CD4-positive, alpha-beta T cell treated with Interleukin-6 at 100 ng/mL for 8 hours (primary cell): Measurements from ENCODE around the gene ATP2B2.

Experiments used
- DNase-seq: peaks from one replicate; pipeline ENCODE4 v3.0.0-alpha.2; 2020; ENCODE audit warnings: mixed read lengths, low spot score

ATP2B2 gene

DNA sequence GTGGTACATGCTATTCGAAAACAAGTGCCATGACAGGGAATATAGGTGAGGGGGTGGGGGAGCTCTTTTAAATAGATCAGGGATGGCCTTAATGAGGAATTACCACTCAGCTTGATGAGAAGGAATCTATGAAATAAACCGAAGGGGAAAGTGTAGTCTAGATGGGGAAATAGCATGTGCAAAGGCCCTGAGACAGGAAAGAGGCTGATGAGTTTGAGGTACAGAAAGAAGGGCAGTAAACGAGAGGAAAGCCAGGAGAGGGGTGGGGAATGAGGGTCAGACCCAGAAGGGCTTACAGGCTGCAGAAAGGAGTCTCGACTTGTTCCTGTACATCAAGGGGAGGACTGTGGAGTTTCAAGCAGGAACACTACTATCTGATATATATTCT is 12.2 kb downstream of the ATP2B2 start:
- no peak for DNase-seq

DNA sequence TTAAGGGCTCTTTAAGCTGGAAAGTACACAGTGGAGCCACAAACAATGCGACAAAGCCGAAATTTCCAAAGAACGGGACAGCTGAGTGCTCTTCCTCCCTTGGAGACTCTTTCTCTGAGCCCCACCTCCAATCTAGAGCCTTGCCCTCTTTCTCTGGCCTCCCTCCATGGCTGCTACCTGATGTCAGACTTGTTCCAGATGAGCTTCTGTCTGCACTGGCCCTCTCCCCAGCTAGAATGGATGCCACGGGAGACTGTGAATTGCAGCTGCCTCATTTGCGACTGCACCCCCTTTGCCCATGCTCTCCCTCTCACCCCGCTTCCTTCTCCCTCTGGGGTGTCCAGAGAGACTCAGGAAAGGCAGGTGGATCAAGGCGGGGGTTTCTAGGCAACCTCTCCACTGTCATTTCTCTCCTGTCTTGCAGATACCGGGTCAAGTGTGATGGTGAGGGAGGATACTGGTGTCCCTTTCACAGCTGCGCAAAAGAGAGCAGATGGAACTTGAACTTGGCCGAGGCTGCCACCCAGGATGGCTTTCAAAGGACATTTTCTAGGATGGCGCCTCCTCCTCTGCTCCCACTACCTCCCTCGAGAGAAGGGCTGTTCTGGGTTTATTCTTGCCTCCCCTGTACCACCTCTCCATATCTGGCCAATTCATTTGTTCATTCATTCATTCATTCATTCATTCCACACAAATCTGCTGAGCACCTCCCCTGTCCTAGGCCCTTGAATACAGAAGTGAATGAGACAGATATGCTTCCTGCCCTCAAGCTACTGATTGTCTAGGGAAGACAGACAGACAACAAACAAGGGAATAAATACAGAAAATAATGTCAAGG is 12.8 kb downstream of the ATP2B2 start:
- no peak for DNase-seq

DNA sequence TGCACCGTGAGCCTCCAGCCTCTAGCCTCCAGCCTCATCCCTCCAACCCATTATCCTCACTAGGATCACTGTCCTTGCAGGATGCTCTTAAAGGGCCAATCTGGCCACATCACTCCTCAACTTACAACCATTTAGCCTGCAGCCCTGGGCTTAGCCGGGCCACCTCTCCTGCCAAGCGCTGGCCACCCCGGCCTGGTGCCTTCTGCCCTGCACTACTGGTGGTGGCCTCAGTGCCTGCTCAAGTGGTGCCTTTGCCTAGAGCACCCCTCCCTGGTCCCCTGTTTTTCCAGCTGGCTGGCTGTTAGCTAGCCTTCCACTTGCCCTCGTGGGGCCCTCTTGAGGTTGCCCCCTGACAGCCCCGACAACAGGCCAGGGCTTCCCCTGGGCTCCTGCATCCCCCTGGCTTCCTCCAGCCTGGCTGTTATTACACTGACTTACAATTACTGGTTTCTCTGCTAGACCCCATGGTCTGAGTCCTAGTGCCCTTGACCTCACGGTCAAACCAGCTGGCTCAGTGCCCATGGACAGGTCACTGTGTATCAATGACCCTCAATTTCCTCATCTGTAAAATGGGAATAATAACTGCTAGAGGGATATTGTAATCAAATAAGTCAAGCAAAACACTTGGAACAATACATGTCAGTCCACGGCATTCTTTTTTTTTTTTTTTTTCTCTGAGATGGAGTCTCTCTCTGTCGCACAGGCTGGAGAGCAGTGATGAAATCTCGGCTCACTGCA is 15.5 kb downstream of the ATP2B2 start:
- no peak for DNase-seq

DNA sequence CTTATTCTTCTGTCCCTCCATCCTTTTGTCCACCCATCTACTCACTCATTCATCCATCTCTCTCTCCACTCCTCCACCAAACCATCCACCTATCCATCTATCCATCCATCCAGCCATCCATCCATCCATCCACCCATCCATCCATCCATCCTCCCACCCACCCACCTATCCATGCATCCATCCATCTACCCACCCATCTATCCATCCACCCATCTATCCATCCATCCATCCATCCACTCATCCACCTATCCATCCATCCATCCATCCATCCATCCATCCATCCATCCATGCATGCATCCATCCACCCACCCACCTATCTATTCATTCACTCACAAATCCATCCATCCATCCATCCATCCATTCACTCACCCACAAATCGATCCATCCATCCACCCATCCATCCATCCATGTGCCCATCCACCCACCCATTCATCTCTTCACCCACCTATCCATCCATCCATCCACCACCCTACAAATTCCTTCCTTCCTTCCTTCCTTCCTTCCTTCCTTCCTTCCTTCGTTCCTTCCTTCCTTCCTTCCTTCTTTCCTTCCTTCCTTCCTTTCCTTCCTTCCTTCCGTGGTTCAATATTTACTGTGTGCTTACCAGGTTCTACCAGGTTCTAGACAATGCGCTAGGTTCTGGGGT is 17.3 kb downstream of the ATP2B2 start:
- DNase-seq: no peak

DNA sequence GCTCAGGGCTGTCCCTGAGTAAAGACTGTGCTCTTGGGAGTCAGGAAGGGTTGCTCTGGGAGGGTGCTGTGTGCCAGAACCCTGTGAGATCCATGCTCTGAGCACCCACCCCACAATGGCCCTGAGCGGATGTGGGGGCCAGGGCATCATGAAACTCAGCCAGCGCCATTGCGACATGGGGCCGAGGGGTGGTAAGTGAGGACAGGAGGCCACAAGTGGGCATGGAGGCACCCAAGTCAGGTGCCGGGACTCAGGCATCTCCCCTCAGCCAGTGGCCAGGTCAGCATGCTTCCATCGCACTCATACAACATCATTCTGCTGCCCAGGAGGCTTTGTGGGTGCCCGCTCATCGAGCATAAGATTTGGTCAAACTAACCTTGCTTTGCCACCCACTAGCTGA is 19.6 kb downstream of the ATP2B2 start:
- no peak for DNase-seq

DNA sequence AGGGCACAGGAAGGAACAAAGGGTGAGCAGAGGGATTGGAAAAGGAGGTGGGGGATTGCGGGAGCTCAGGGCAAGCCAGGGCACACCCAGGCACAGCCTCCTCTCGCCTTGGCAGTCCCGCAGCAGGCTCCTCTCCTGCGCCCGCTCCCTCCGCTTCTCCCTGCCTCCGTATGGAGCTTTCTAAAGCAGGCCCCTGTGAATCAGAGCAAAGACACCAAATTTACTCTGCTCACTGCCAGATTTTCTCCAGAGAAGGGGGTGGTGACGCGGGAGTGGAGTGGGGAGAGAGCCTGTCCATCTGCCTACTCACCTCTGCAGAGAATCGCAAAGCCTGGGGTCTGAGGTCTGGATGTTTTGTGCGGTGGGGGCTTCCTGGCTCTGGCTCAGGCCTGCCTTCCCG is 20.0 kb downstream of the ATP2B2 start:
- no peak for DNase-seq

DNA sequence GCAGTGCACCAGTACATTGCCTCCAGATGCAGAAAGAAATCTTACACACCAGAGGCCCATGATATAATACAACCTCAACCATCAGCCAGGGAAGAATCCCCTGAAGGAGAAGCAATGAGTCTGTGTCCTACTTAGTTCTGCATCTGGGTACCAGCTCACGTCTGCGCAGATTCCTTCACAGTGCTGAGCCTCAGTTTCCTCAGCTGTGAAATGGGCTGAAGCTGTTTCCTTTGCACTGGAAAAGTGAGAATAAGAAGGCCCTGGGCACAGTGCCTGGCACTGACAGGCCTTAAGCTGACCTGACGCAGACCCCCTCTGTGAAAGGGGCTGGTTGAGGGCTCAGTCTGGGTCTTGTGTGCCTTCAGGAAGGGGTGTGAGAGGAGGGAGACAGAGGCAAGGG is 20.7 kb downstream of the ATP2B2 start:
- no peak for DNase-seq

DNA sequence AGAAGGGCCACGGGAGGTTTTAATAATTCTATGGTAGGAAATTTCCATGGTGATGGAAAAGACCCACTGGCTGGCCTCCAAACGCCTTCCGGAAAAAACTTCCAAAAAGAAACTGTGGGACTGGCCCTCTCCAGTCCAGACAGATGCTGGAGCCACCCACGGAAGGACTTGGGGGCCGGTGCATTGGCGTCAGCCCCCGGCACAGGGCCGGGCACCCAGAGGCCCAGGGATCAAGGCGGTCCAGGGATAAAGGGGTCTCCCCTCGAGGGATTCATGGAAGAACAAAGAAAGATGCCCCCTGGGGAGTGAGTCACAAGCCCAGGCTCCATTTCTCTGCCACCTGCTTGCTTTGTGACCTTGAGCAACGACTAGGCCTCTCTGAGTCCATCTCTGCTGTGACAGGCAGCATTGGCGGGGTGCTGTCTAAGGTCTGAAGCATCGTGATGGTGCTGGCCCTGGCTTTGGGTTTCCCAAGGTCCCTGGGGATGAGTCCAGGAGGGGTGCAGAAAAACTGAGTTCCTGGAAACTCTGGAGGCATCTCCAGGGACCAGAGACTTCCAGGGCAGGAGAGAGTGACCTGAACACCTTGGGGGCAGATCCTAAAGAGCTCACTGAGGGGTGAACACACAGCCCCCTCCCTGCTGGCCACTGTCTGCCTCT is 21.6 kb downstream of the ATP2B2 start:
- DNase-seq: no peak

DNA sequence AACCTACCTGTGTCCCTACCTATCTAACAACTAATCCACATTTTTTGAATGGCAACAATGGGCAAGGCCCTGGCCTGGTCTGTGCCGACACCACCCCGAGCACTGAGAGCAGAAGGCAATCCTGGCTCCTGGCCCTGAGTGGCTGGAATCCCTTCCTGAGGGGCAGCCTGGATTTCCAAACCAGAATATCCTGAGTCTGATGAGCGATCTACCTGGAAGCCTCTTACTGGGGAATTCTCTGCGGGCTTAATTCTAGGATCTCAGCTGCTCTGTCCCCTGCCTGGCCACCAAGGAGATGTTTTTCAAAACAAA is 22.1 kb downstream of the ATP2B2 start:
- DNase-seq: no peak

DNA sequence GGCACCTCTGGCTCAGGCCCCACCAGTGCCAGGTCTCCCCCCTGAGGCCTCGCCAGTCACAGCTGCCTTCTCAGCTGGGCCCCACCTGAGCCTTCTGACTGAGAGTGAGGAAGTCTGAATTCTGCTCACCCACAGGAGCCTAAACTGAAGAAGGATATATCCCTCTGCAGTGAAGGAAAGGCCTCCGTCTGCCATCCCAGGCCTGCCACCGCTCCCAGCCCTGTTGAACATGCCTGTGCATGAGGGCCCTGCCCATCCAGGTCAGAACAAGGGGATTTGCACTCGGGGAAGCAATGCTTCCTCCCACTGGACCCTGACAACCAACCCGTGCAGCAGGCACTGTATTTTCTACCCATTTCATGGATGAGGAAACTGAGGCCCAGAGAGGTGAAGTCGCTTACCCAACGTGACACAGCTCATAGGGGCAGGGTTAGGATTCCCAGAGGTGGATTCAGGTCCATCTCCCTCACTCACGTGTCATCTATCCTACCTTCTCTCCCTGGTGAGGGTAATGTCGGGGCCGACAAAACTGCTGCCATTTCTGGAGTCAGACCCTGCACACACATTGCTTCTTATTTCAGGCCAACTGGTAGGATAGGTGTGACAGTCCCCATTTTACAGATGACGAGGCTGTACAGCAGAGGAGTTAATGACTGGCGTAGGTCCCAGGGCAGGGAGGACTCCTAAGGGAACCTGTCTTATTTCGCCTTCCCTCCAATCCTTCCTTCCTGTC is 22.6 kb downstream of the ATP2B2 start:
- DNase-seq: no peak

DNA sequence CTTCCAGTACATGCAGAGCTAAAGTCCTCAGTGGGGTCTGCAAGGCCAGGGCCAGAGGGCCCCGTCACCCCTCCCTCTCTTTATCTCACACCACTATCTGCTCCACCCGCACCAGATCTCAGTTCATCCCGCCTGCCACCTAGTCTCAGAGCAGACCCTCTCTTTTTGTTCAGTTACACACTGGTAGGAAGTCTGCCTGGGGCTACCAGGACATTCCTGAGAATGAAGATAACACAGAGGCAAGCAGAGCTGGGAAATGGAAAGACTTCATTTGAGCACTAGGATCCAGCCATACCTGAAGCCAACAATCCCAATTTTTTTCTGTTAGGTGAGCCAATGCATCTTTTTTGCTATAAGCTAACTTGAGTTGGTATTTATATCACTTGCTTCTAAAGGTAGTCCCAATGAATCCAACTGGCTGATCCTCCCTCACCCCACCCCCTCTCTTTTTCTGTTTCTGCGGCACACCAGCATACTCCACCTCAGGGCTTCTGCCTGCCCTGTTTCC is 24.5 kb downstream of the ATP2B2 start:
- DNase-seq: no peak

DNA sequence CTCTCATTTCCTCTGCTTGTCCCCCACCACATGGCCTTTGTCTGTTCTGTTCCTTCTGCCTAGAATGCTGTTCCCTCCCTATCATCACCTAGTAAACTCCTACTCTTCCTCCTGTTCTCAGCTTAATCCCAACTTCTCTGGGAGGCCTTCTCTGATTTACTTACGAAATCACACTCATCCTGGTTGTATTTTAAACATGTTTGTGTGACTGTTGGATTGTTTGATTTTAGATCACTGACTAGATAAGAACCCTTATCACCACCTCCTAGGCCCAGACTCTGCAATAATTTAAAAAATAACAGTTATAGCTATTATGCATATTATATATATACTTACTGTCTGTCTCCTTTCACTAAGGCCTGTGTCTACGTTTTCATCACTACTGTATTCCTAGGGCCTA is 26.1 kb downstream of the ATP2B2 start:
- DNase-seq: no peak

DNA sequence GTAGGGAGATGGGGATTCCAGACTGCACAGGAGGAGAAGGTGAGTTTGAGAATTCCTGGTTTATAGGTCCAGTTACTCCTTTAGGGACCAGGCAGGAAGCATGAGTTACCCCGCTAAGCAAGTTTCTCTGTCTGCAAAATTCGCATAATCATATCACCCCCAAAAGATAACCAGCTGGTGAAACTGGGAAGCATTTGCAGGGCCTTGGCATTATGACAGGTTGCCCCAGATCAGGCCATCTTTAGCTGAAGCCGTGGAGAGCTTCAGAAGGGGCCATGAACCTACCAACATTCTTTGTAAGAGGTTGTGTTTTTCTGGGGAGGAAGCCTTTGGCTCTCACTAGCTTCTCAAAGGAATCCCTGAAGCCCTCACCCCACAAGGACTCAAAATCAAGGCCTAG is 29.4 kb downstream of the ATP2B2 start:
- DNase-seq: no peak

DNA sequence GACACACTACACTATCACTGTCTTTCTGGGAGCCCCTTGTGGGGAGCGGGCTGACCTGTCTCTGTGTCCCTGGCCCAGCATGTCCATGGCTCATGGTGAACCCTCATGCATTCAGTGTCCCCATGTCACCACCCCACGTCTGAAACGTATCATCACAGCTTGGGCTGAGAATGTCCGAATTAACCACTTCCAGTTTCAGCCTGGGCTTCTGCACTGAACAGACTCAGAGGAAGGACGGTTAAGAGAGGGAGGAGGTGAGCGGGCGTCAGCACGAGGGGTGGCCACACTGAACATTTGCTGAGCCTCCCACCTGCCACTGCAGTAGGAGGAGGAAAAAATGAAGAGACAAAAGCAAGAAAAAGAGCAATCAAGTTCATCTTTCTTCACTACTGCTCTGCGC is 30.5 kb downstream of the ATP2B2 start:
- DNase-seq: no peak

DNA sequence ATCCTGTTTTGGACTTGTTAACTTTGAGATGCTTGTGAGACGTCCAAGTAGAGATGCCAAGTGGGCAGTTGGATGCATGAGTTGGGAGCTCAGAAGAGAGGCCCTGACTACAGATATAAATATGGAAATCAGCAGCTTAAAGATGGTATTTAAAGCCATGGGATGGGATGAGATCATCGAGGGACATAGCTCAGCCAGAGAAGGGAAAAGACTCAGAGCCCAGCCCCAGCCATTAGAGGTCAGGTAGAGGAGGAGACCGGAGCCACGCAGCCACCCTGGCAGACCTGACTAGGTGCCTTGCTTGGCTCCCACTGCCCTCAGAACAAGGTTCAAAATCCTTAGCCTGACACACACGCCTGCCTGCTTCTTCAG is 31.1 kb downstream of the ATP2B2 start:
- DNase-seq: no peak

DNA sequence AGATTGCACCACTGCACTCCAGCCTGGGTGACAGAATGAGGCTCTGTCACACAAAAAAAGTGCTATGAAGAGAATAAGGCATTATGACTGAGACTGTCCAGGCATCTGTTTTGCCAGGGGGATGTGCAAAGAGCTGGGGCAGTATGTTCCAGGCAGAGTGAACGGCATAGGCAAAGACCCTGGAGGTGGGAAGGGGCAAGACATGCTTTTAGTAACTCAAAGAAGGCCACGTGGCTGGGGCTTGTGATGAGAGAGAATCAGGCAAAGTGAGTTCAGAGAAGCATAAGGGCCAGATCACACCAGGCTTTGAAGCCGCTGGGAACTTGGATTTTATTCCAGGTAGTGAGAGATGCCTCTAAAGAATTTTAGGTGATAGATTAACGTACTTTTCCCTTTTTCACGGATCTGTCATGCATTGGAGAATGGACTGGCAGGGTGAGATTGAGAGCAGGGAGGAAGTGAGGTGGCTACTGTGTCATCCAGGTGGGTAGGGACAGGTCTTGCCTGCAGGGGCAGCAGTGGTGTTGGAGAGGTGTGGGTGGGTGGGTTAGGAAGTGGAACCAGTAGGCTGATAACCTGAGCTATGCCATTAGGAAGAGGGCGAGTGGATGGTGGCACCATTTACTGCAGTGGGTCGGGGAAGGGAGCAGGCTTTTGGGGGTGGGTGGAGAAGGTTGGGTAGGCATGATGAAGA is 31.7 kb downstream of the ATP2B2 start:
- DNase-seq: no peak

DNA sequence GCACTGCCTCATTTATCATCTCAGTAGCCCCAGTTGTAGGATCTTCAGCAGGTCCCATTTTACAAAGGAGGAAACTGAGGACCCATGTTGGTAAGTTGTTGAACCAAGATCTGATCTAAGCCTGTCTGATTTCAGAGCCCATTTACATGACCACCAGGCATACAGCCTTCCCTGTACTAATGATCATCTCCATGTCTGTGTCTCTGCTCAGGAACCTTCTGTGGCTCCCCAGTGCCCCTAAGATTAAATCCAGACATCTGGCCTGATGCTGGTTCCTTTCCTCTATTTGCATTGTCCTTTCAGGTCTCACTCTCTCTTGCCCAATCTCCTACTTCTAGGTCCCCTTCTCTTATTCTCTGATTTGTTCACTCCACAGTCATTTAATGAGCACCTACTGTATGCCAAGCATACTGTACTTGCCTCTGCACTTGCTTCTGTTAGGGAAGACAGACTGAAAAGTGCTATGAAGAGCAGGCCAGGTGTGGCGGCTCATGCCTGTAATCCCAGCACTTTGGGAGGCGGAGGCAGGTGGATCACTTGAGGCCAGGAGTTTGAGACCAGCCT is 32.4 kb downstream of the ATP2B2 start:
- DNase-seq: no peak

DNA sequence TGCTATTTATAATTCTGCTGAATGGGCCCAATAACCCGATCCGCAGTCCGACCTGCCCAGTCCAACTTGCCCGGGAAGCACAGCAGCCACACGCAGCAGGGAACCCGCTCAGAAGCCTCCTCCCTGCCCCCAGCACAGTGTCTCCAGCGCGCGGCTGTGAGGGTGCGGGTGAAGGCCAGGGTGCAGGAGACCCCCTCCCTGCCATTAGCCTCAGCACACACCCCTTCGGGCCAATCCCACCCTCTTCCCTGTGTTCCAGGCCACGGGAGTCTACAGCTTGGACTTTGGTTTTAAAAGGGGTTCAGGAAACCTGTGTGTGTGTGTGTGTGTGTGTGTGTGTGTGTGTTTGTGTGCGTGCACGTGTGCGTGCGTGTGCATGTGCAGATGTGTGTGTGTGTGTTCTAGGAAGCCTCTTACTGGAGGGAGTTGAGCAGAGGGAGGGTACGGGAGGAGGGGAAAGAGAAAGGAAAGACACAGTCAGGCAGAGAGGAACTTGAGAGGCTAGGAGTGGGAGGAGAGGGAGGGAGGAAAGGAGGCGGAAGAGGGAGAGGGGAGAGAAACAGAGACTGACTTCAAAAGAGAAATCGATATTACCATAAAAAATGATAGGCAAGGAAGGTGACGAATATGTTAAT is 34.2 kb downstream of the ATP2B2 start:
- DNase-seq: no peak

DNA sequence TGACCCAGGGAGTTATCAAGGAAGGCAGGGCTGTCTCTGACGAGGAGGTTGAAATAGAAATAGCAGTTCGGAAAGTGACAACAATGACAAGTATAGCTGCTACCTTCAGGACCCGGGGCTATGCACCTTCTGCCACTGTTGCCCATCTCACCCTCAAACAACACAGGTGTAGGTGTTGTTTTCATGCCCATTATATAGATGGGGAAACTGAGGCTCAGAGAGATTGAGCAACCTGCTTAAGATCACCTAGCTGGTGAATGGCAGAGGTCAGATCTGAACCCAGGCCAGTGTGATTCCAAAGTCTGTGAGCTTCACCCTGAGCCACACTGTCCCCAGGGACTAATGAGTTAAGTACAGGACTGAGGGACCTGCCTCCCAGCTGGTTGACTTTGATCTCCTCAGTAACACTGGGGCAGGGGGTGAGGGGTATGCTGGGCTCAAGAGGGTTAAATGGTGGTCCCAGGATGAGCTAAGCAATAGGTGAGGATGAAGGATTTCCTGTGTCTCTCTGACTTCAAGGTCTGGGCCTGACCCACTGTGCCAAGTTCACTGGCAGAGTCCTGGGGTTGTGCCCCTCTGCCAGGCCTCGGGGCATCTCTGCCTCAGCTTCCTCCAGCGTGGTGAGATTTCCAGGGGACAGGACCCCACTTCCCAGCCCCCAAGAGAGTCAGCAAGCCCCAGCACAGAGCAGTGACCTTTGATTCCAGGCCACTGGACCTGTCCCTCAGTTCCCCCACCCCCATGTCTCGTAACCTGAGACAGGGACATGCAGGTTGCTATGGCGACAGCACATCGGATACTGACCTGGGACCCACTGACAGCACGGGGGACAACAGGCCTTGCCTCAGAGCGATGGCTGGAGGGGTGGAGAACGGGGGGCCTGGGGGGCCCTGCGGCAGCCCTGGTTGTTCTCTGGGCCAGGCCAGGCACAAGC is 35.0 kb downstream of the ATP2B2 start:
- DNase-seq: no peak
